Lung (tissue), 12 donors: ENCODE measurements around the gene PPP5C. TPM values are rescaled to one million over a fixed set of nuclear protein-coding genes. Genes with fewer than 3 reads are reported as not detected.

Experiments used
- ATAC-seq: fragments of 200-7000 bp; cut with Tn5 transposase; one replicate; pipeline ENCODE4 v1.9.1; 2020; ENCODE audit warnings: moderate number of reproducible peaks; ENCODE audit not compliant: insufficient read depth, low FRiP score
- DNase-seq, 3 donors: peaks; one replicate each; pipeline ENCODE4 v3.0.0-alpha.2; 2013 to 2017
- H3K27ac ChIP-seq, 2 donors: one replicate each; pipeline ENCODE4 v1.5.1; 2013; ENCODE audit warnings: mild to moderate bottlenecking in 2 of 2, moderate library complexity in 2 of 2, control low read depth in 1 of 2, inconsistent platforms in 1 of 2, low read depth in 1 of 2, low read length in 1 of 2
- H3K27me3 ChIP-seq, 3 donors: one replicate each; pipeline ENCODE4 v1.5.1; 2013; ENCODE audit warnings: low read length in 2 of 3; ENCODE audit not compliant: control insufficient read depth in 3 of 3, insufficient read depth in 3 of 3
- H3K36me3 ChIP-seq, 4 donors: one replicate each; pipeline ENCODE4 v1.5.1; 2013; ENCODE audit warnings: low read length in 4 of 4, mild to moderate bottlenecking in 1 of 4, moderate library complexity in 1 of 4; ENCODE audit not compliant: control insufficient read depth in 4 of 4, insufficient read depth in 4 of 4
- H3K4me1 ChIP-seq, 5 donors: one replicate each; pipeline ENCODE4 v1.5.1; 2013; ENCODE audit warnings: low read length in 5 of 5, mild to moderate bottlenecking in 2 of 5, moderate library complexity in 1 of 5; ENCODE audit not compliant: control insufficient read depth in 5 of 5, insufficient read depth in 5 of 5
- H3K4me3 ChIP-seq: one replicate; pipeline ENCODE4 v1.5.1; 2013; ENCODE audit warnings: mild to moderate bottlenecking, control low read depth, moderate library complexity
- H3K9ac ChIP-seq, 2 donors: one replicate each; pipeline ENCODE4 v1.5.1; 2013; ENCODE audit warnings: low read length in 2 of 2, control low read depth in 1 of 2; ENCODE audit not compliant: insufficient read depth in 1 of 2
- H3K9me3 ChIP-seq, 4 donors: one replicate each; pipeline ENCODE4 v1.5.1; 2013; ENCODE audit warnings: low read length in 3 of 4, mild to moderate bottlenecking in 1 of 4, moderate library complexity in 1 of 4; ENCODE audit not compliant: control insufficient read depth in 4 of 4, insufficient read depth in 3 of 4
- CTCF ChIP-seq: IDR thresholded peaks from 2 replicates; pipeline ENCODE4 v1.5.1; 2012; ENCODE audit warnings: mild to moderate bottlenecking; ENCODE audit errors: control extremely low read depth, extremely low read depth
- WGBS, 2 donors: extraction: QIAGEN DNeasy Blood & Tissue Kit; methylation state at CpG; one replicate each; pipeline ENCODE4 v1.1.7; 2013; 5-methylcytosine and 5-hydroxymethylcytosine counted together
- polyA plus RNA-seq, 2 donors: library from polyadenylated mRNA; stranded (reverse); fragments of 200-250 nt; gene quantifications; one replicate each; pipeline ENCODE4 v1.2.1, GENCODE V29; 2013
- total RNA-seq, 2 donors: library from RNA; depleted of rRNA in 1 of 2; stranded (reverse); fragments of >200 nt in 1 of 2; gene quantifications; one replicate each; pipeline ENCODE4 v1.2.1, GENCODE V29; 2014 to 2021
- donor health status: control.
- donor health status: control.
- donor health status: Bipolar disorder and iron deficiency.
- donor health status: healthy.
- donor health status: DM: yes; HTN: yes; CAD: no.

PPP5C gene
- total and polyA plus RNA-seq, 4 donors, result 48.5 to 69.8 (median 54.6) TPM

- H3K27me3 ChIP-seq, result no peaks in the 10 kb centered on the region
- peaks cover 11 to 24% (median 13%) of the 10 kb centered on the region in 4 donors for H3K36me3 ChIP-seq
- no peak overlapping the region for H3K4me3 ChIP-seq
- TF ChIP-seq CTCF, result no peak
- no peak overlapping the region for H3K9ac ChIP-seq
- ATAC-seq (no peak), DNase-seq (no peak)
- 92 to 93% methylated on average over 7 of the region's 7 CpGs for WGBS, 2 donors
- H3K27ac ChIP-seq, result no peak overlapping the region
- no peaks in the 10 kb centered on the region for H3K9me3 ChIP-seq
- peaks cover 0 to 12% (median 4%) of the 10 kb centered on the region in 5 donors for H3K4me1 ChIP-seq
Measured at GRCh38 chr19:46368116-46368515, 21.2 kb downstream of the PPP5C start.

- Histone ChIP-seq H3K9me3 (no peaks in the 10 kb centered on the region), H3K27me3 (no peaks in the 10 kb centered on the region), H3K27ac (no peak overlapping the region), H3K9ac (no peak overlapping the region), H3K4me3 (no peak overlapping the region), H3K36me3 (peaks cover 2 to 24% (median 11%) of the 10 kb centered on the region in 4 donors), H3K4me1 (peaks cover 0 to 16% (median 9%) of the 10 kb centered on the region in 5 donors)
- DNase-seq (no peak), ATAC-seq (no peak)
- no peak for TF ChIP-seq CTCF
- 85 to 91% methylated on average over 7 of the region's 7 CpGs for WGBS, 2 donors
Measured at GRCh38 chr19:46369817-46370216, 22.9 kb downstream of the PPP5C start.

GRCh38 chr19:46371371-46371901, 24.5 kb downstream of the PPP5C start:
- 70% methylated on average over 10 of the region's 10 CpGs for WGBS, 2 donors
- ATAC-seq, result no peak
- H3K9ac ChIP-seq, result no peak overlapping the region

More at GRCh38 chr19:46371371-46371901, 24.5 kb downstream of the PPP5C start:
- Histone ChIP-seq H3K27ac (peak overlapping the region in 1 of 2 donors; percentile 13), H3K4me3 (no peak overlapping the region), H3K27me3 (no peaks in the 10 kb centered on the region), H3K4me1 (peaks cover 0 to 16% (median 9%) of the 10 kb centered on the region in 5 donors), H3K9me3 (no peaks in the 10 kb centered on the region), H3K36me3 (peaks cover 8 to 29% (median 18%) of the 10 kb centered on the region in 4 donors)
- no peak for DNase-seq
- TF ChIP-seq CTCF, result no peak
